ENCODE measurements around the gene C1RL.

GRCh38 chr12:7107636-7108002 is 1.4 kb downstream of the C1RL start:
- TF ChIP-seq, protein P1, sequence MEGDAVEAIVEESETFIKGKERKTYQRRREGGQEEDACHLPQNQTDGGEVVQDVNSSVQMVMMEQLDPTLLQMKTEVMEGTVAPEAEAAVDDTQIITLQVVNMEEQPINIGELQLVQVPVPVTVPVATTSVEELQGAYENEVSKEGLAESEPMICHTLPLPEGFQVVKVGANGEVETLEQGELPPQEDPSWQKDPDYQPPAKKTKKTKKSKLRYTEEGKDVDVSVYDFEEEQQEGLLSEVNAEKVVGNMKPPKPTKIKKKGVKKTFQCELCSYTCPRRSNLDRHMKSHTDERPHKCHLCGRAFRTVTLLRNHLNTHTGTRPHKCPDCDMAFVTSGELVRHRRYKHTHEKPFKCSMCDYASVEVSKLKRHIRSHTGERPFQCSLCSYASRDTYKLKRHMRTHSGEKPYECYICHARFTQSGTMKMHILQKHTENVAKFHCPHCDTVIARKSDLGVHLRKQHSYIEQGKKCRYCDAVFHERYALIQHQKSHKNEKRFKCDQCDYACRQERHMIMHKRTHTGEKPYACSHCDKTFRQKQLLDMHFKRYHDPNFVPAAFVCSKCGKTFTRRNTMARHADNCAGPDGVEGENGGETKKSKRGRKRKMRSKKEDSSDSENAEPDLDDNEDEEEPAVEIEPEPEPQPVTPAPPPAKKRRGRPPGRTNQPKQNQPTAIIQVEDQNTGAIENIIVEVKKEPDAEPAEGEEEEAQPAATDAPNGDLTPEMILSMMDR (conservative IDR thresholded peaks at IDR 0.05), result no peak
- TF ChIP-seq EZH2 (IDR thresholded peaks at IDR 0.05; ENCODE audit: low read depth), result no peak

All from PC-9 (cell line).